ENCODE measurements around the gene CBFA2T3.

Gene CBFA2T3

DNA sequence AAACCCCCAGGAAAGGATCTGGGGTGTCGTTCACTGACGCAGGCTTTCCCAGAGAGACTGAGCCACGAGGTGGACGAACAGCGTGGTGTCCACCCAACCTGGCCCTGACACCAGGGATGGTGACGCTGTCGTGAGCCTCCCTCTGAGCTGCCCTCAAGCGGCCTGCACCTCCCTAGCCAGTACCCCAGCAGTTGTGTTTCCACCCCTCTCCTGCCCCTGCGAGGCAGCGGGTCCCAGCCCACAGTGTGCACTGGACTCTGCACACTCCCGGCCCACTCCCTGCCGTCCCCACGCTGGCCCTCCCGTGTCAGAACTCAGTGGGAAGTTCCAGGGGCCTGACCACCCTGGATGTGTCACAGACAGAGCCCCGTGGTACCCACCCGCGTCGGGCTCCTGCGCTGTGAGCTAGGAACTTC lies 39.8 kb downstream of the CBFA2T3 start:
- no peak for DNase-seq (ENCODE audit: low read depth, low spot score)
- Histone ChIP-seq H3K9me3 (ENCODE audit: low read depth, low read length) (no peaks in the 10 kb centered on the region), H3K9ac (ENCODE audit: insufficient read length) (no peak overlapping the region), H3K4me3 (no peak overlapping the region), H3K27ac (no peak overlapping the region), H3K36me3 (ENCODE audit: insufficient read depth, low read length) (no peaks in the 10 kb centered on the region)
- TF ChIP-seq POLR2AphosphoS5 (IDR thresholded peaks at IDR 0.05; ENCODE audit: borderline replicate concordance, low read depth, low read length): no peak
- no peak for TF ChIP-seq FOXP2 (optimal IDR thresholded peaks at IDR 0.05; ENCODE audit: control extremely low read depth, extremely low read length, insufficient read depth)
- TF ChIP-seq EZH2 (IDR thresholded peaks at IDR 0.05): no peak

DNA sequence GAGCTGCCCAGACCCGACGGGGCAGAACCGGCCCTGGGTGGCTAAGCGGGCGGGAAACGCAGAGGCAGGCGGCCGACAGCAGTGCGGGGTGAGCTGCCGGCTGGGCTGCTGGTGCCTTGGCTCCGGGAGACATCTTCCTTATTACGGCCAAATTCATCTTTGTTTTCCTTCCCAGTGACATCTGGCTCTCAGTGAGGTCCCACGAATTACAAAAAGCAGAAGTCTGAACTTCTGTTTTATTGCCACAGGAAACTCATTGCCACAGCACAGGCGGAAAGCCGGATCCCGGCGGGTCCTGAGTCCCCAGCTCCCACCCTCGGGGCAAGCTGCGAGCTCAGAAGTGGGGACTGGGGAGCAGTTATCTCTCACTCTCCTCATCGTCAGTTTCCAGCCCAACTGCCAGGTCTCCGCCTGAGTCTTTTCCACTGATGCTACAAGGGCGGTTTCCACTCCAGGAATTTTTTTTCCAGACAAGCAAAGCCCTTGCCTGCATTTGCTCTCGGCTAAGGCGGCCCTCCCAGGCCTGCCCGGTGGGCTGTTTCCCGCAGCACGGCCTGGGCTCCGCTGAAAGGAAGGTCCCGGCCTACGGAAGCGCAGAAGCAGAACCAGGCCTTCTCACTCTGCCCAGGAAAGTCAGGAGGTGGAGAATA lies 40.3 kb downstream of the CBFA2T3 start:
- no peak overlapping the region for H3K9ac ChIP-seq (ENCODE audit: insufficient read length)
- no peaks in the 10 kb centered on the region for H3K36me3 ChIP-seq (ENCODE audit: insufficient read depth, low read length)
- DNase-seq (ENCODE audit: low read depth, low spot score): no peak
- H3K4me3 ChIP-seq: no peak overlapping the region
- TF ChIP-seq FOXP2 (optimal IDR thresholded peaks at IDR 0.05; ENCODE audit: control extremely low read depth, extremely low read length, insufficient read depth): no peak
- no peaks in the 10 kb centered on the region for H3K9me3 ChIP-seq (ENCODE audit: low read depth, low read length)
- no peak overlapping the region for H3K27ac ChIP-seq

DNA sequence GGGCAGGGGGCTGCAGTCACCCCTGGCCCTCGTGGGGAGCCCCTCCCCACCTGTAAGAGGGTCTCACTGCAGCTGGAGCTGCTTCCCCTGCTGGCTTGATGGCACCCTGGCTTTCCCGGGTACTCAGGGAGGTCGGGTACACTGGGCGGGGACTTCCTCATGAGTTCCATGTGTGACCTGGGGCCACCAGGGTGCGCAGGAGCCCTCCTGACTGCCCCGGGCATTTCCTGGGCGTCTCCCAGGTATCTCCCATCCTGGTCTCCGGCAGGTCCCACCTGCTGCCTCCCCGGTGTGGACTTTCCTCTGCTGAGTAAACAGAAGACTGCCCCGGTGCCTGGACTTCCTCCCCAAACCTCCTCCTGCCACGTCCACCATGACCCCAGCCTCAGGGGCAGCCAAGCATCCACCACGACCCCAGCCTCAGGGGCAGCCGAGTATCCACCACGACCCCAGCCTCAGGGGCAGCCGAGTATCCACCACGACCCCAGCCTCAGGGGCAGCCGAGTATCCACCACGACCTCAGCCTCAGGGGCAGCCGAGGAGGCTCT lies 40.9 kb downstream of the CBFA2T3 start:
- H3K4me3 ChIP-seq: no peak overlapping the region
- H3K27ac ChIP-seq: no peak overlapping the region
- TF ChIP-seq POLR2AphosphoS5 (IDR thresholded peaks at IDR 0.05; ENCODE audit: borderline replicate concordance, low read depth, low read length): no peak
- TF ChIP-seq EZH2 (IDR thresholded peaks at IDR 0.05): no peak
- TF ChIP-seq FOXP2 (optimal IDR thresholded peaks at IDR 0.05; ENCODE audit: control extremely low read depth, extremely low read length, insufficient read depth): no peak
- no peaks in the 10 kb centered on the region for H3K36me3 ChIP-seq (ENCODE audit: insufficient read depth, low read length)
- H3K9me3 ChIP-seq (ENCODE audit: low read depth, low read length): no peaks in the 10 kb centered on the region
- DNase-seq (ENCODE audit: low read depth, low spot score): no peak
- H3K9ac ChIP-seq (ENCODE audit: insufficient read length): no peak overlapping the region

DNA sequence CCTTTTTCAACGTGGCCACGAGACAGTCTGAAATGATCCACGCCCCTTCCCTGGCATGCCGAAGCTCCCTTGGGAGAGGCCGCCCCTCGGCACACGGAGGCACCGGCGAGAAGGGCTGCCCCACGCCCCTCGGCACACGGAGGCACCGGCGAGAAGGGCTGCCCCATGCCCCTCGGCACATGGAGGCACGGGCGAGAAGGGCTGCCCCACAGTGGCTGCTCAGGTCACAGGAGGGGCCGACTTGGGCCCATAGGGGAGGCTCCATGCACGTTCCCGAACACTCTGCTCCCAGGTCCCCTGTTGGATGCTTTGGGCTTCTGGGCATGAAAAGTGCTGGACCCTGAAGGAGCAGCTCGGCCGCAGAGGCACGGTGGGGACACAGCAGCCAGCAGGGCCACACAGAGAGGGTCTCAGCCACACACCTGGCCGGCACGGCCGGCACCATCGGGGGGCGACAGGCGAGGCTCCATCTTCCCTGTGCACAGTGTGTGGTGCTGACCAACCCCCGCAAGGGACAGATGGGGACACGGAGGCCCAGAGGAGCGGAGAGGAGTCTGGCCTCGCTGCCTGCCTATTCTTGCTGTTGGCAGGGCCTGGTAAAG lies 42.8 kb downstream of the CBFA2T3 start:
- Histone ChIP-seq H3K9me3 (ENCODE audit: low read depth, low read length) (no peaks in the 10 kb centered on the region), H3K9ac (ENCODE audit: insufficient read length) (no peak overlapping the region), H3K27ac (no peak overlapping the region), H3K36me3 (ENCODE audit: insufficient read depth, low read length) (no peaks in the 10 kb centered on the region), H3K4me3 (no peak overlapping the region)
- TF ChIP-seq EZH2 (IDR thresholded peaks at IDR 0.05) (no peak), FOXP2 (optimal IDR thresholded peaks at IDR 0.05; ENCODE audit: control extremely low read depth, extremely low read length, insufficient read depth) (no peak), POLR2AphosphoS5 (IDR thresholded peaks at IDR 0.05; ENCODE audit: borderline replicate concordance, low read depth, low read length) (no peak)
- no peak for DNase-seq (ENCODE audit: low read depth, low spot score)

DNA sequence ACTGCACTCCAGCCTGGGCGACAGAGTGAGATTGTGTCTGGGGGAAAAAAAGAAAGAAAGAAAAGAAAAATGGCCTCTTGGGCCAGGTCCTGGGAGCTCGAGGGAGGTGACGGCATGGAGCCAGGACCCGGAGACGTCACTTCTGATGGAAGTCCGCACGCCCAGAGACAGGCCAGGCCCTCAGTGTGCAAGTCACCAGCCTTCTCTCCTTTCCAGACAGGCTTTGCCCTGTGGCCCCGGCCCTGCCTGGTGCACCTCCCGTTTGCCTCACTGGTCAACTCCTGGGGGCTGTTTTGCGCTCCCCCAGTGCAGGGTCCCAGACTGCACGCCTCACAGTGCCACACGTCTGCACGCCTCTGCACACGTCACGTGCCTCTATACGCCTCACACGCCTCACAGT lies 44.1 kb downstream of the CBFA2T3 start:
- Histone ChIP-seq H3K27ac (no peak overlapping the region), H3K9me3 (ENCODE audit: low read depth, low read length) (no peaks in the 10 kb centered on the region), H3K9ac (ENCODE audit: insufficient read length) (no peak overlapping the region), H3K36me3 (ENCODE audit: insufficient read depth, low read length) (no peaks in the 10 kb centered on the region), H3K4me3 (no peak overlapping the region)
- no peak for DNase-seq (ENCODE audit: low read depth, low spot score)
- TF ChIP-seq FOXP2 (optimal IDR thresholded peaks at IDR 0.05; ENCODE audit: control extremely low read depth, extremely low read length, insufficient read depth) (no peak), EZH2 (IDR thresholded peaks at IDR 0.05) (no peak), POLR2AphosphoS5 (IDR thresholded peaks at IDR 0.05; ENCODE audit: borderline replicate concordance, low read depth, low read length) (no peak)

DNA sequence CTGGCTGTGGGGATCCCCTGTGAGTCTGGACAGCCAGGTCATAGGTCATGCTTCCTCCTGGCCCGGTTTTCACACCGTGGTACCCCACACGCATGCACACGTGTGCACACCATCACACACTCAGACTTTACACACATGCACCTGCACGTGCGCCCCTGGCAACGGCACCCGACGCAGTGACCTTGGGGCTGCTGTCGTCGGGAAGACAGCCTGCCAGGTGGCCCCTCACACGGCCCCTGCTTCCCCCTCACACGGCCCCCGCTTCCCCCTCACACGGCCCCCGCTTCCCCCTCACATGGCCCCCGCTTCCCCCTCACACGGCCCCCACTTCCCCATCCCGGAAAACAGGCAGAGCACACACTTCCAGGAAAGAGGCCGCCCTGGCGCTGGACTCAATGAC lies 45.1 kb downstream of the CBFA2T3 start:
- Histone ChIP-seq H3K4me3 (no peak overlapping the region), H3K9ac (ENCODE audit: insufficient read length) (no peak overlapping the region), H3K27ac (no peak overlapping the region), H3K36me3 (ENCODE audit: insufficient read depth, low read length) (no peaks in the 10 kb centered on the region), H3K9me3 (ENCODE audit: low read depth, low read length) (no peaks in the 10 kb centered on the region)
- DNase-seq (ENCODE audit: low read depth, low spot score): no peak
- TF ChIP-seq EZH2 (IDR thresholded peaks at IDR 0.05) (no peak), FOXP2 (optimal IDR thresholded peaks at IDR 0.05; ENCODE audit: control extremely low read depth, extremely low read length, insufficient read depth) (no peak), POLR2AphosphoS5 (IDR thresholded peaks at IDR 0.05; ENCODE audit: borderline replicate concordance, low read depth, low read length) (no peak)

DNA sequence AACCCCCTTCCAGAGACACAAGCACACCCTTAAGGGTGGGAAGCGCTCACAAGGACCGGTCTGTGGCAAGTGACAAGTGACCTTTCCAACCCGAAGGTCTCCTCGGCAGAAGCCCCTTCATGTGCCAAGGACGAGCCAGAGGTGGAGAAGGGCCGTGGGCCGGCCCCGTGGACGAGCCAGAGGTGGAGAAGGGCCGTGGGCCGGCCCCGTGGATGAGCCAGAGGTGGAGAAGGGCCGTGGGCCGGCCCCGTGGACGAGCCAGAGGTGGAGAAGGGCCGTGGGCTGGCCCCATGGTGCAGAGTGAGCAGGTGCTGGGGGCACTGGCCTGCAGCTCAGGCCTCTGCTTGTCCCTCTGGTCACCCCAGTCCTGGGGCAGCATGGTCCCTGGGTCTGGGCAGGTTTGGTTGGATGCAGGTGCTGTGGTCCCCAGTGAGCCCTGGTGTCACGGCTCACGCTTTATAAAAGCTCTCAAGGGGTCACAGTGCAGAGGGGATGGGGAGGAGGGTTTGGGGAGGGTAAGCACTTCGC lies 45.6 kb downstream of the CBFA2T3 start:
- TF ChIP-seq FOXP2 (optimal IDR thresholded peaks at IDR 0.05; ENCODE audit: control extremely low read depth, extremely low read length, insufficient read depth) (no peak), POLR2AphosphoS5 (IDR thresholded peaks at IDR 0.05; ENCODE audit: borderline replicate concordance, low read depth, low read length) (no peak), EZH2 (IDR thresholded peaks at IDR 0.05) (no peak)
- no peaks in the 10 kb centered on the region for H3K36me3 ChIP-seq (ENCODE audit: insufficient read depth, low read length)
- DNase-seq (ENCODE audit: low read depth, low spot score): no peak
- no peak overlapping the region for H3K9ac ChIP-seq (ENCODE audit: insufficient read length)
- H3K27ac ChIP-seq: no peak overlapping the region
- H3K9me3 ChIP-seq (ENCODE audit: low read depth, low read length): no peaks in the 10 kb centered on the region
- H3K4me3 ChIP-seq: no peak overlapping the region

DNA sequence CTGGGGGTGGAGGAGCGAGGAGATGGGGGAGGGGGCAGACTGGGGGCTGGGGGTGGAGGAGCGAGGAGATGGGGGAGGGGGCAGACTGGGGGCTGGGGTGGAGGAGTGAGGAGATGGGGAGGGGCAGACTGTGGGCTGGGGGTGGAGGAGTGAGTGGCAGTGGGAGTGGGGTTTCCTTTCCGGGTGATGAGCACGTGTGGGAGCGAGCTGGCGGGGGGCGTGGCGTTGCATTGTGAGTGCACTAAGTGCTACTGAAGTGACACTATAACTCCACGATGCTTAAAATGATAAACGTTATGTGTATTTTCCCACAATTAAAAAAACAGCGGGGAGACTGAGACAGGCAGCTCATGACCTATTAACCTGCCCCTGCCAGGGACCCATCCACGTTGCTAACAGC lies 46.3 kb downstream of the CBFA2T3 start:
- H3K4me3 ChIP-seq: no peak overlapping the region
- DNase-seq (ENCODE audit: low read depth, low spot score): no peak
- TF ChIP-seq EZH2 (IDR thresholded peaks at IDR 0.05) (no peak), FOXP2 (optimal IDR thresholded peaks at IDR 0.05; ENCODE audit: control extremely low read depth, extremely low read length, insufficient read depth) (no peak), POLR2AphosphoS5 (IDR thresholded peaks at IDR 0.05; ENCODE audit: borderline replicate concordance, low read depth, low read length) (no peak)
- H3K36me3 ChIP-seq (ENCODE audit: insufficient read depth, low read length): no peaks in the 10 kb centered on the region
- H3K9ac ChIP-seq (ENCODE audit: insufficient read length): no peak overlapping the region
- no peak overlapping the region for H3K27ac ChIP-seq
- H3K9me3 ChIP-seq (ENCODE audit: low read depth, low read length): no peaks in the 10 kb centered on the region
